Stimulated activated CD8-positive, alpha-beta memory T cell treated with anti-CD3 and anti-CD28 coated beads, Interleukin-15, amount 100 ng/mL, for 4 hours (primary cell): ENCODE results near the gene C22orf42.
"Not testable (repeated sequence)": the region's sequence is repeated elsewhere in the genome, so short reads cannot be mapped to it uniquely, and the experiment has no call there.

Source experiments
- DNase-seq, 2 donors: peaks; one replicate each; pipeline ENCODE4 v3.0.0-alpha.2; 2020; ENCODE audit warnings: low read depth in 2 of 2

The C22orf42 gene

GRCh38 chr22:32185821-32186220 is 26.7 kb upstream of the C22orf42 start:
- DNase-seq: no peak

DNA sequence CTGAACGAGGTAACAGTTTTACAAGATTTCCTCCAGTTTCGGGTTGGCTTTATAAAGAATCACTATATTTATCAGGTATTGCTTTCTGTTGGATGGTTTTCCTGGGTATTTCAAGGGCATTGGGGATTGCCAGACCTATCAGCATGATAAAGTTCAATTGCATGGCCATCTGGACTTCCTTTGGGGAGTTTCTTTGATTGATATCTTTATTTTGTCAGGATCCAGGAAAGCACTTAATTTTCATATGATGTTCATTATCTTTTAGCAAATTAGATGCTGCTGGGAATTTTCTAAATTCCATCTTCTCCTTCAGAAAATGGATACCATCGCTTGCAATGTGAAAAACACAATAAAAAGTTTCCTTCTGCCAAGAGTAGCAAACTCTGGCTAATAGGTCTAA is 24.5 kb upstream of the C22orf42 start:
- DNase-seq: no peak

DNA sequence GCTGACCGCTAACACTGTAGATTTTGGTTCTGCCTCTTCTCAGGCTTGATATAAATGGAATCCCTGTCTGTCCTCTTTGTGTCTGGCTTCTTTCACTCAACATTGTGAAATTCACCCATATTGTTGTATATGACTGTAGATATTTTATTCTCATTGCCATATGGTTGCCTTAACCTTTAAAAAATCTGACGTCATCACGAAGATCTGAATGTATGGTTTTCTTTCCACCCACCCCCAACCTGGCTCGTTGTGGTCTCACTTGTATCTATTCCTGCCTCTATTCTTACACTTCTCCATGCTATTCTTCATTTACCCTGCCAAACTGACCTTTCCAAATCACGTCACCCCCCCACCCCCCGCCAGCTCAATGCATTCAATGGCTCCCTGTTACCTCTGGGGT is 21.9 kb upstream of the C22orf42 start:
- DNase-seq: no peak

DNA sequence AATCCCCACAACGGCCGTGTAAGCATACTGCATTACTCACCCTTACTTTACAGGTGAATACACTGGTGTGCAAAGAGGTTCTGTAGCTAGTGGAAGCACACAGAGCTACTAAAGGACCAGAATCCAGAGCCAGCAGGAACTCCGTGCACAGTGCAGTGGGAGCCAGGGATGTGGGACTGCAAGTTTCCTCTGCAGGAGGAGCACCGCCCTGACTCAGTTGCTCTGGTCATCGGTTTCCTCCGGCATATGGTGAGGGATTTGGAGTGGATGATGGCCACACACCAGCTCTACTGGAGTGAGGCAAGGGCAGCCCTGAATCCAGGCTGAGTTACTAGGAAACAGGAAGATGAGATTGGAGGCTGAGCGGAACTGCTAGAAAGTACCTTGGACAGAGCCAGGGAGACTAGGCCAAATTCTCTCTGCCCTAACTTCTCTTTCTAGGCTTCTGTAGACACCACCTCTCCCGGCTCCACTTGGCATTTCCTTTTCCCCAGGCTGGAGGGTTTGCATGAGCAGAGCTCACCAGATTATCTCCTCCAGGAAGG is 18.2 kb upstream of the C22orf42 start:
- DNase-seq: no peak

- no peak for DNase-seq
Observed at GRCh38 chr22:32175683-32176644, 16.9 kb upstream of the C22orf42 start.

DNA sequence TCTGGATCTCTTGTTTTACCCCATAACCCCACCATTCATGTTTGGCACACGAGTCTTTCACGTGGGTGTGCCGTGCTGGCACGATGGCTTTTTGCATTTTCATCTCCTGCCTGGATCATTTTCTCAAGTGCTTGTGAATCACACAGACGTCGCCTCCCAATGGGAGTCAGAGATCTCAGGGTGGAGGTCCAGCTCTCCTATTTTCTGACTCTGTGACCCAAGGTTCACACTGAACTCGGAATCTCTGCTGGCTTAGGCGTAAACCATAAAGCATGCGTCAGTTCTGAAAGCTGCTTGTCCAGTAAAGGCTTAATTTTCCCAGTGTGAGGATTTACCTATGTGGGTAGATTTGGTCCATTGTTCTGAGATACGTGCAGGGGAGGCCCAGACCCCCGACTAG is 16.0 kb upstream of the C22orf42 start:
- DNase-seq: no peak

DNA sequence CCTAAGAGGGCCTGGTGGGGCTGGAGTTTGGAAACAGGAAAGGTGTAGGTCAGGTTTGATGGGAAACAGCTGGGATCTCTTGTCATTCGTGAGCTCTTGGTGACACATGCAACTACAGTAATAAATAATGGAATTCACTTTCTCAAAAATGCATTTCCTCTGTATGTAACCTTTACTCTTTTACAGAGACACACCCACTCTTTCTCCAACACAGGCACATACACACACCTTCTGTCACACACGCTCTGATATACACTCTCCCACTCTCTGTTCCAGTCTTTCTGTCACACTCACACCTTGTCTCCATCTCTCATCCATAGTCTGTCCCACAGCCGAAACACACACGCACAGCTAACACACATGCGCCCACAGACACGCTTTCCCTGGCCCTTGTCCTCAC is 6.6 kb upstream of the C22orf42 start:
- no peak for DNase-seq

DNA sequence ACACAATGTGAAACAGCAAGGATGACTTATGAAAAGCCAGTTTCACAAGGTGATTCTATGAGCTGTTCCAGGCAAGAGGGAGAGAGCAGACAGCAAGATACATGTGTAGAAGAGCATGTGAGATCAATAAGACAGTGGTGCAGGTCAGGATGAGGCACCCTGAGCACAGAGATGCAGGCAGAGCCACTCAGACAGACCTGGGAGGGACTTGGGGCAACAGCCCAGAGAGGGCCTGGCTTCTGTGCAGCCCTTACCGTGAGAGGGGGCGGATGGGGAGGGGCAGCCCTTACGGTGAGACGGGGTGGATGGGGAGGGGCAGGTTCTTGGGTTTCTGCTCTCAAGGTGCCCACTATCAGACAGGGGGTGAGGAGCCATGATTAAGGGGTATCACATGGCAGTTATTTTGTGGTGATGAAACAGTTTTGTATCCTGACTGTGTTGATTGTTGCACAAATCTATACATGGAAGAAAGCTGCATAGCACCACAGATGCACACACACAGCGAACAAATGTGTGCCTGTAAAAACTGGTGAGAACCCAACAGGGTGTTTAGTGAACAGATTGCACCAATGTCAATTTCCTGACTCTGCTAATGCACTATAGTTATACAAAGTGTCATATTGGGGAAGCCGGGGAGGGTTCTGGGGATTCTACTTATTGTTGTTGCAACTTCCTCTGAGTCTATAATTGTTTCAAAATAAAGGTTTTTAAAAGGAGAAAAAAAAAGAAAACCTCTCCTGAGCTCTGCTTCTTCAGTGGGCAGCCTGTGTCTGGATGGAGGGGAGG is 5.2 kb upstream of the C22orf42 start:
- no peak for DNase-seq

- not testable (repeated sequence) for DNase-seq
Observed at GRCh38 chr22:32160411-32160810, 1.3 kb upstream of the C22orf42 start.

DNA sequence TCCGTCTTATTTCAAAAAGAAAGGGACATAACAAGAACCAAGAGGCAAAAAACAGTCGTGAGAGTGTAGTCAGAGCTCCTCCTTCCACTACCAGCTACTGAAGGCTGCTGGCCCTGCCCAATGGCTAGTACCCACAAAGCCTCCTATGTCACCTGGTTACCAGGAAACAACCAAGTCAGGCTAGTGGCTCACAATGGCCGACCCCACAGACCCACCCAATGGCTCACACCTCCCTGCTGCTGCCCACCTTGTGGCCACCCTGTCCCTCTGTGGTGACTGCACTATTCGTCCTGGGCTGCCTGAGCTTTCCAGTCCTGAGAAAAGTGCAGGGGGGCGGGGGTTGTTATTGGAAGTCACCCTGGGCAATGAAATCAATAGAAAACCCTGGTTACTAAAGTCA is 1.5 kb downstream of the C22orf42 start:
- DNase-seq: not testable (repeated sequence)

- DNase-seq: not testable (repeated sequence)
Observed at GRCh38 chr22:32154727-32155126, 4.4 kb downstream of the C22orf42 start.

GRCh38 chr22:32151641-32152040 is 7.5 kb downstream of the C22orf42 start:
- not testable (repeated sequence) for DNase-seq

GRCh38 chr22:32150647-32151046 is 8.5 kb downstream of the C22orf42 start:
- not testable (repeated sequence) for DNase-seq

DNA sequence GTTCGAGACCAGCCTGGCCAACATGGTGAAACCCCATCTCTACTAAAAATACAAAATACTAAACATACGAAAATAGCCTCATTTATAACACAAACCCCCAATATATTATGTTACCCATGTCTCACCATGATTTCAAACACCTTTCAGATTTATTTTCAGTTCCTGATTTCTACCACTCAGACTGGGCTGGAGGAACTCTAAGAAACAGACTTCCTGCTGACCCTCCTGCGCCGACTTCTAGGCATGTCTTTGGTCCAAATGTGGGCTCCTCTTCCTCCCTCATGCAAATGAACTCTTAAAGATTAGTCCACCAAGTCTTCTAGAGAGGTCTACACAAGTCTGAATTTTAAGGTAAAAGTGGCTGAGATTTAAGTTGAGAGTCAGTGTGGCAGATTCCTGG is 10.7 kb downstream of the C22orf42 start:
- DNase-seq: not testable (repeated sequence)

DNA sequence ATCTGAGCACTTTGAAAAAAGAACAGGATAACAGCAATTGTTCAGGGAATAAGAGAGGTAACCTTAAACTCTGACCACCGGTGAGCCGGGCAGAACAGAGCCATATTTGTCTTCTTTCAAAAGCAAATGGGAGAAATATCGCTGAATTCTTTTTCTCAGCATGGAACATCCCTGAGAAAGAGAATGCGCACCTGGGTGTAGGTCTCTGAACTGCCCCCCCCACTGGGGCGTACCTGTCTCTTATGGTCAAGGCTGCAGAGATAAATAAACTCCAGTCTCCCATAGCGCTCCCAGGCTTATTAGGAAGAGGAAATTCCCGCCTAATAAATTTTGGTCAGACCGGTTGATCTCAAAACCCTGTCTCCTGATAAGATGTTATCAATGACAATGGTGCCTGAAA is 12.0 kb downstream of the C22orf42 start:
- not testable (repeated sequence) for DNase-seq

DNA sequence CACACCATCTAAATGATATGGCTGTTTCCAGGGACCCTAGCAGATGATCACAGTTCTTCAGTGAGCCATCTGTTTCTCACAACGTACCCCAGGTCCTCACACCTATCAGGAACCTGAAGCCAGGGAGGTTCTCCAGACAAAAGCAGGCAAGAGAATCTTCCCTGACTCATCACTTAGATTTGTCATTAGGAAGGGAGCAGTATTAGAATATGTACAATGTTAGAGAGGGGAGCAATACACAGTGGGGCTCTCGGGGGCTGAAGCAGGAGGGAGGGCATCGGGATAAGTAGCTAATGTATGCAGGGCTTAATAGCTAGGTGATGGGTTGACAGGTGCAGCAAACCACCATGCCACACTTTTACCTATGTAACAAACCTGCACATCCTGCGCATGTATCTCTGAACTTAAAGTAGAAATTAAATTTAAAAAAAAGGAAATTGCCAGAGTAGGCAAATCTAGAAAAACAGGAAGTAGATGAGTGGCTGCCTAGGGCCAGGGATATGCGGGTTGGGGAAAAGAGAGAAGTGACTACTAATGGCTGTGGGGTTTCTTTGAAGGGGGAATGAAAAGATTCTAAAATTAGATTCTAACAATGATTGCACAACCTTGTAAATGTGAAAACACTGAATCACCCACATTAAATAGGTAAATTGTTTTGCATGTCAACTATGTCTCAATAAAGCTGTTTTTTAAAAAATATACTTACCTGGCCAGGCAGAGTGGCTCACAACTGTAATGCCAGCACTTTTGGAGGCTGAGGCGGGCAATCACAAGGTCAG is 14.4 kb downstream of the C22orf42 start:
- DNase-seq: no peak

- DNase-seq: peak in 1 of 2 donors; percentile 30
Observed at GRCh38 chr22:32142600-32142999, 16.5 kb downstream of the C22orf42 start.

DNA sequence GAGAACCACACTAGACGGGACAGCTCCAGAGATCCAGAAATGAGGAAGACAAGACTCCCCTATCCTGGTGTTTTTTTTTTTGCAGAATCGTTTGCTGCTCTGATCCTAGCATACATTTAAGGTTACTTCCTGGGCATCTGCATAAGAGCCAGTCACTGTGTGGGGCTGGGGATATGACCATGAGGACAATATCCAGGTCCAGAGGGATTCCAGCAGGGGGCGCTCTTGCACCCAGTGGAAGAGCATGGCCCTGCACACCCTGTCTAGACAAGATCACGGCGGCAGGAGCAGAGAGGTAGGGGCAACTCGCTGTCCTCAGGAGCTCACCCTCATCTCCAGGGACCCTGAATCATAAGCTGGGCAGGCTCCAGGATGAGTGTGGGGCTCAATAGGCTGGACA is 18.4 kb downstream of the C22orf42 start:
- not testable (repeated sequence) for DNase-seq

DNA sequence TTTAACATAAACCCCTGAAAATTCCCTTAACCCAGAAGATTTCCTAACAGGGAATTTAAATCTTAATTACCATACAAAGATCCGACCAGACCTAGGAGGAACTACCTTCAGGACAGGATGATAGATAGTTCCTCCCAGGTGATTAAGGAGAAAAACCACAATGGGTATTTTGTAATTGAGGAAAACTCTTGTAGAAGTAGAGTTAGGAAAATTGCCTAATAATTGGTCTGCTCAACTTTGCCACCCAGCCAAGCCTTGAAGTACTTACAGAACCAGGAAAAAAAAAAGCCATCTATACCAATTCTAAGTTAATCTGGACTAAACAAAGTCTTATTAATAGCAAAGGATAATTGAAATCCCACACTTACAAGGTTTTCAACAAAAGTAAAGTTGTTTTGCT is 20.5 kb downstream of the C22orf42 start:
- DNase-seq: not testable (repeated sequence)

GRCh38 chr22:32137731-32138324 is 21.3 kb downstream of the C22orf42 start:
- peak; percentile 21 to 63 for DNase-seq

- DNase-seq: not testable (repeated sequence)
Observed at GRCh38 chr22:32136881-32137280, 22.2 kb downstream of the C22orf42 start.
